SK-N-SH (cell line): ENCODE results near the gene POLA1. TPM values are rescaled to one million over a fixed set of nuclear protein-coding genes. Genes with fewer than 3 reads are reported as not detected.

ENCODE experiments used
- CTCF ChIA-PET: fragments of 300-600, 350-600 bp; formaldehyde crosslinking; extraction: SDS; loops from one replicate; lab custom pipeline; 2021; lab: Yijun Ruan, JAX
- POLR2A ChIA-PET: fragments of 350-600 bp; sonication (Branson Sonifier 250); formaldehyde crosslinking; extraction: SDS; loops from one replicate; lab custom pipeline; 2020; ENCODE audit warnings: antibody characterized with exemption, inconsistent platforms; lab: Yijun Ruan, JAX
- DNase-seq: peaks from one replicate; pipeline ENCODE4 v3.0.0; 2012
- H2AFZ ChIP-seq: fragments of 200-600 bp; sonication (generic); 2 replicates; pipeline ENCODE4 v1.8.1; 2016; ENCODE audit warnings: antibody characterized with exemption, mild to moderate bottlenecking, low read depth
- H3F3A ChIP-seq: fragments of 200-600 bp; sonication (generic); replicated peaks from 2 replicates; pipeline ENCODE3; 2016; ENCODE audit warnings: antibody characterized with exemption, mild to moderate bottlenecking; ENCODE audit not compliant: insufficient read depth
- H3K27ac ChIP-seq, 2 experiments: fragments of 200-500 bp in 1 of 2; fragments of 200-600 bp in 1 of 2; sonication (Bioruptor generic) in 1 of 2; sonication (generic), shearing (Covaris generic) in 1 of 2; 2 replicates each; pipeline versions ENCODE4 v1.5.1 to v1.6.1; 2014 to 2016; ENCODE audit warnings: low read depth in 2 of 2, inconsistent platforms in 1 of 2, low read length in 1 of 2, mild to moderate bottlenecking in 1 of 2, mixed read lengths in 1 of 2
- H3K27me3 ChIP-seq: fragments of 200-600 bp; sonication (generic), shearing (Covaris generic); 2 replicates; pipeline ENCODE4 v1.6.1; 2016; ENCODE audit warnings: mixed run types; ENCODE audit not compliant: insufficient read depth
- H3K36me3 ChIP-seq, 2 experiments: fragments of 200-500 bp in 1 of 2; fragments of 200-600 bp in 1 of 2; sonication (Bioruptor generic) in 1 of 2; sonication (generic) in 1 of 2; replicated peaks in 1 of 2; 2 replicates each; pipeline versions ENCODE3 to v1.5.1; 2014 to 2016; ENCODE audit warnings: low read length in 1 of 2, mild to moderate bottlenecking in 1 of 2; ENCODE audit not compliant: insufficient read depth in 2 of 2, control insufficient read depth in 1 of 2
- H3K4me1 ChIP-seq, 2 experiments: fragments of 200-500 bp in 1 of 2; fragments of 200-600 bp in 1 of 2; sonication (Bioruptor generic) in 1 of 2; sonication (generic), shearing (Covaris generic) in 1 of 2; 2 replicates each; pipeline versions ENCODE4 v1.5.1 to v1.6.1; 2014 to 2016; ENCODE audit warnings: low read depth in 1 of 2, low read length in 1 of 2, mixed run types in 1 of 2; ENCODE audit not compliant: insufficient read depth in 2 of 2, control insufficient read depth in 1 of 2
- H3K4me2 ChIP-seq: fragments of 200-600 bp; sonication (generic), shearing (Covaris generic); 2 replicates; pipeline ENCODE4 v1.6.1; 2017; ENCODE audit warnings: mixed run types
- H3K4me3 ChIP-seq, 2 experiments: fragments of 200-500 bp in 1 of 2; fragments of 200-600 bp in 1 of 2; sonication (Bioruptor generic) in 1 of 2; sonication (generic), shearing (Covaris generic) in 1 of 2; 2 replicates each; pipeline versions ENCODE4 v1.5.1 to v1.8.1; 2014 to 2016; ENCODE audit warnings: low read depth in 2 of 2, inconsistent platforms in 1 of 2, low read length in 1 of 2, mild to moderate bottlenecking in 1 of 2, mixed read lengths in 1 of 2, moderate library complexity in 1 of 2
- H3K79me2 ChIP-seq: fragments of 200-600 bp; sonication (generic); 2 replicates; pipeline ENCODE4 v1.8.1; 2017; ENCODE audit warnings: mild to moderate bottlenecking; ENCODE audit not compliant: insufficient read depth
- H3K9ac ChIP-seq: fragments of 200-600 bp; sonication (generic); 2 replicates; pipeline ENCODE4 v1.6.1; 2017; ENCODE audit warnings: mixed run types
- H3K9me2 ChIP-seq: fragments of 200-600 bp; sonication (generic); 2 replicates; pipeline ENCODE4 v1.6.1; 2017; ENCODE audit warnings: mixed run types
- H3K9me3 ChIP-seq: fragments of 200-600 bp; sonication (generic); 2 replicates; pipeline ENCODE4 v1.6.1; 2017; ENCODE audit warnings: mixed run types, mild to moderate bottlenecking, moderate library complexity
- H4K20me1 ChIP-seq: fragments of 200-600 bp; sonication (generic); 2 replicates; pipeline ENCODE4 v1.6.1; 2017; ENCODE audit warnings: mild to moderate bottlenecking, mixed run types; ENCODE audit not compliant: insufficient read depth
- EZH2phosphoT487 ChIP-seq: fragments of 200-600 bp; sonication (generic); IDR thresholded peaks from 2 replicates; pipeline ENCODE4 v1.6.1; 2017; ENCODE audit warnings: low read depth, mixed run types, mild to moderate bottlenecking, antibody characterized with exemption, moderate library complexity, borderline replicate concordance
- FOXM1 ChIP-seq: IDR thresholded peaks from 2 replicates; pipeline ENCODE4 v1.4.0; 2012; ENCODE audit warnings: low read depth, mild to moderate bottlenecking
- GABPA ChIP-seq: IDR thresholded peaks from 2 replicates; pipeline ENCODE4 v1.4.0; 2012; ENCODE audit warnings: low read depth, mild to moderate bottlenecking
- GATA2 ChIP-seq: sonication (generic); formaldehyde crosslinking; IDR thresholded peaks from 2 replicates; pipeline ENCODE4 v1.5.0; 2020; ENCODE audit warnings: mild to moderate bottlenecking, missing genetic modification reagents
- JUND ChIP-seq: IDR thresholded peaks from 2 replicates; pipeline ENCODE4 v1.4.0; 2012
- NFIC ChIP-seq: IDR thresholded peaks from 2 replicates; pipeline ENCODE4 v1.4.0; 2012; ENCODE audit warnings: borderline replicate concordance
- RAD21 ChIP-seq: IDR thresholded peaks from 2 replicates; pipeline ENCODE4 v1.6.1; 2012; ENCODE audit warnings: mild to moderate bottlenecking, low read length
- RCOR1 ChIP-seq: fragments of 150-350 bp; IDR thresholded peaks from 2 replicates; pipeline ENCODE4 v1.6.1; 2017; ENCODE audit warnings: antibody characterized with exemption, low read length
- REST ChIP-seq: IDR thresholded peaks from 2 replicates; pipeline ENCODE4 v1.6.1; 2012; ENCODE audit warnings: mild to moderate bottlenecking, low read depth, low read length, moderate library complexity
- TEAD4 ChIP-seq: IDR thresholded peaks from 2 replicates; pipeline ENCODE4 v1.4.0; 2012; ENCODE audit warnings: mild to moderate bottlenecking, borderline replicate concordance; ENCODE audit not compliant: insufficient read depth
- USF1 ChIP-seq: IDR thresholded peaks from 2 replicates; pipeline ENCODE4 v1.4.0; 2012; ENCODE audit warnings: low read depth, borderline replicate concordance
- ZBTB33 ChIP-seq: IDR thresholded peaks from 2 replicates; pipeline ENCODE4 v1.4.0; 2012; ENCODE audit warnings: low read depth, borderline replicate concordance
- WGBS: methylation state at CpG from one replicate; pipeline ENCODE4 v1.1.6; 2017; ENCODE audit warnings: low lambda C conversion rate; 5-methylcytosine and 5-hydroxymethylcytosine counted together
- polyA plus RNA-seq, 3 experiments: library from polyadenylated mRNA; depleted of rRNA; stranded (reverse); fragments of >200 nt; gene quantifications; 2 replicates each; pipeline ENCODE4 v1.2.3, GENCODE V29; 2012
- TF ChIP-seq, protein P1 (sequence below): fragments of 150-350 bp; IDR thresholded peaks from 2 replicates; pipeline ENCODE4 v1.6.1; 2017; ENCODE audit warnings: antibody characterized with exemption, low read length, low read depth, borderline replicate concordance

The POLA1 gene
- polyA plus RNA-seq, 1 of the 3 experiments (the other 2 are of a cell fraction), result 2.8 TPM

GRCh38 chrX:25012793-25013631, 319.3 kb downstream of the POLA1 start (continued):
- no peak for TF ChIP-seq REST
- no peak for TF ChIP-seq RCOR1
- TF ChIP-seq NFIC, result no peak
- no peak for TF ChIP-seq RAD21
- TF ChIP-seq FOXM1, result no peak
- TF ChIP-seq USF1, result no peak
- no peak for TF ChIP-seq GABPA
- TF ChIP-seq, protein P1, sequence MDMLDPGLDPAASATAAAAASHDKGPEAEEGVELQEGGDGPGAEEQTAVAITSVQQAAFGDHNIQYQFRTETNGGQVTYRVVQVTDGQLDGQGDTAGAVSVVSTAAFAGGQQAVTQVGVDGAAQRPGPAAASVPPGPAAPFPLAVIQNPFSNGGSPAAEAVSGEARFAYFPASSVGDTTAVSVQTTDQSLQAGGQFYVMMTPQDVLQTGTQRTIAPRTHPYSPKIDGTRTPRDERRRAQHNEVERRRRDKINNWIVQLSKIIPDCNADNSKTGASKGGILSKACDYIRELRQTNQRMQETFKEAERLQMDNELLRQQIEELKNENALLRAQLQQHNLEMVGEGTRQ, result no peak
- TF ChIP-seq JUND, result no peak
- TF ChIP-seq GATA2 (CRISPR knock-in tag), result no peak

- Histone ChIP-seq H4K20me1 (no peaks in the 10 kb centered on the region), H3K4me1 (peaks cover 0 to 11% of the 10 kb centered on the region in 2 experiments; a peak in 2 of 4 replicates)
Observed at GRCh38 chrX:25013632-25014365, 320.1 kb downstream of the POLA1 start.

More at GRCh38 chrX:25013632-25014365, 320.1 kb downstream of the POLA1 start:
- H2AFZ ChIP-seq, result no peak overlapping the region
- H3K79me2 ChIP-seq, result no peaks in the 10 kb centered on the region
- no peaks in the 10 kb centered on the region for H3K9me2 ChIP-seq
- TF ChIP-seq EZH2phosphoT487 (0 out of 2 replicates have a peak, but pooled peaks have one; percentile 34), TEAD4 (no peak), ZBTB33 (no peak)
- ChIA-PET CTCF (interaction anchor here (1.0 to 1.3 kb wide), 2 partner anchors 8 to 175 kb away, joined by 3 to 4 read pairs; no protein-coding TSS in a partner anchor), POLR2A (no interaction called here)
- H3K4me3 ChIP-seq, result no peak overlapping the region
- H3K36me3 ChIP-seq, result no peaks in the 10 kb centered on the region
- no peak overlapping the region for H3K27ac ChIP-seq
- H3K9ac ChIP-seq, result no peak overlapping the region
- no peaks in the 10 kb centered on the region for H3F3A ChIP-seq
- H3K4me2 ChIP-seq, result no peak overlapping the region
- no peaks in the 10 kb centered on the region for H3K9me3 ChIP-seq
- peak; percentile 49 for DNase-seq
- WGBS, result 23% methylated on average over 13 of the region's 44 CpGs
- peaks cover 62% of the 10 kb centered on the region for H3K27me3 ChIP-seq
